Measurements from ENCODE around the gene PTPRT.

PTPRT gene

DNA sequence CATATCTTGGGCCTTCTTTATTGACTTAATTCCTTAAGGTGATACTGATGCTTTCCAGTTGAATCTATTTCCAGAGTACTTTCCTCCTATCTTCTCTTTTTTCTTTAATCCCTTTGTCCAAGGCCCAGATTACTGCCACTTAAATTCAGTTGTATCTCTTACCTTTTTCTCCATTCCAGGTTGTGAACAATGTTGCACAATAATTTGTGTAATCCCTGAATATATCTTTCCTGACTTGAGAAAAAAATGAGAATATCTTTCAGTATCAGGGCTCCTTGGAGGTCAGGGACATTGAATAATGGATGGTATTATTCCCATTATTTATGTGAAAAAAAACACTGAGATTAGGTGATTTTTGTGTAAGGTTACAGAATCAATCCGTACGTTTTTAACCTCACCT is 683.3 kb downstream of the PTPRT start:
- no peak for DNase-seq

DNA sequence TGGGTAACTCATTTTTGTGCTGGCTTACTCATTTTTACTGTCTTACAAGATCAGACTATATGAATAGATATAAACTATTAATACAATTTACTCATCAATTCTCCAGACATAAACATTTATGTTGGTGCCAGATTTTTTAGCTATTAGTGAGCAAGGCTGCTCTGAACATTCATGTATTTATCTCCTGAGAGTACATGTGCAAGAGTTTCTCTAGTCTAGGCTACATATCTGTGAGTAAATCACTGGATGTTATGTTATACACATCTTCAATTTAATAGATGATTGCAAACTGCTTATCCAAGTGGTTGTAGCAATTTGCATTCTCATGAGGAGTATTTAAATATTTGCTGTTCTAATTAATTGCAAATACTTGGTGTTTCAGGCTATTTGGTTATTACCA is 687.1 kb downstream of the PTPRT start:
- no peak for DNase-seq

DNA sequence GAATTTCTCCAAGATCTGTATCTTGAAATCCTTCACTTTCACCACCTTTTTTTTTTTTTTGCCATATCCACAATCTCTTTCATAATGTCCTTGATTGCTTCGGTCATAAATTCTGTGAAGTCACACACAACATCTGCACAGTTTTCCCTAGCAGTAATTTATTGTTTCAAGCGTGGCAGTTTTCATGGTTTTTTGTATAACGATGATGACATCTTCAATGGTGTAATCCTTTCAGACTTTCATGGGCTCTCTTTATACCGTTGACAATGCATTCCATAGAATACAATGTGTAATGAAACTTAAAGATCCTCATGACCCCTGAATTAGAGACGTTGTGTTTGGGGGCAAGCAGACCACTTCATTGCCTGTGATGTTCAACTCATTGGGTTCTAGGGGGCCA is 693.1 kb downstream of the PTPRT start:
- DNase-seq: no peak

DNA sequence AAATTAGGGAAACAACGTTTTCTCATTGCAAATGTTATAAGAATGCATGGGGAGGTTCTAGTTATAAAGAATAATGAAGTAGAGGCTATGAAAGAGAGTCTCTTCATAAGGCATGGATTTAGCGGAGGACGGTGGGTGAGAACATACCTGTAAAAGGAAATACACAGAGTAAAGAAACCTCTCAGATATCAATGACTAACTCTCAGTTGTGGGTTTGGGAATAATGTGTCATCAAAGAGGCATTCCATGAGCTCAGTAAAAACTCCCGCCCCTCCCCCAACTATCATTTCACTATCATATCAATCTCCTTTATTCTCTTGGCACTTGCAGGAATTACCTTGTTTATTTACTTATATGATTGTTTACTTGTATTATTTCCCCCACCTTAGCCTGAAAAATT is 695.4 kb downstream of the PTPRT start:
- DNase-seq: no peak

DNA sequence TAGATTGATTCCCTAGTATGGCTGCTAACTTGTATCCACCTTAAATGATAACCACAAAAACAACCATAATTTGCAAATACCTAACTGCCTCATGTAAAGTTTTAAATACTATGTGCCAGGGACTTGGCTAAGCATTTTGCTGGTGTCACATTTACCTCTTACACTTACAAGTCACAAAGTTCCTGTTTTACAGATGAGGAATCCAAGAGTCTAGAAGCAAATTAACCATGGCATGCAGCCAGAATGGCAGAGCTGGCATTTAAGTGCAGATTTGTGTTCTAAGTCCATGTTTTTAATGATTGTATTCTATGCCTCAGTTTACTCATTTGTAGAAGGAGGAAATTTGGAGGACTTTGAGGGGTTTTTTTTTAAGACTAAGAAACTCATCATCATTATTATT is 696.7 kb downstream of the PTPRT start:
- no peak for DNase-seq

DNA sequence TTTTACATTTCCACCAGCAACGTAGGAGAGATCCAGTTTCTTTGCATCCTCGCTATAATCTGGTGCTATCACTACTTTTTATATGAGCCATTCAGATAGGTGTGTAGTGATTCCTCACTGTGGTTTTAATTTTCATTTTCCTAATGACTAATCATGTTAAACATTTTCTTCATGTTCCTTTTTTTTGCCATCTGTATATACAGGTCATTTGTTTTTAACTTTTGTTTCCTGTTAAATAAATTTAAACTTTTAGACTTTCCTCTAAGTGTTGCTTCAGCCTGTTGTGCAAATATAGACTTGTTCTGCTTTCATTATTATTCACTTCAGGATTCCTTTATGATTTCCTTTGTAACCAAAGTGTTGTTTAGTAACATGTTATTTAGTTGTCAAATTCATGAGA is 697.4 kb downstream of the PTPRT start:
- no peak for DNase-seq

DNA sequence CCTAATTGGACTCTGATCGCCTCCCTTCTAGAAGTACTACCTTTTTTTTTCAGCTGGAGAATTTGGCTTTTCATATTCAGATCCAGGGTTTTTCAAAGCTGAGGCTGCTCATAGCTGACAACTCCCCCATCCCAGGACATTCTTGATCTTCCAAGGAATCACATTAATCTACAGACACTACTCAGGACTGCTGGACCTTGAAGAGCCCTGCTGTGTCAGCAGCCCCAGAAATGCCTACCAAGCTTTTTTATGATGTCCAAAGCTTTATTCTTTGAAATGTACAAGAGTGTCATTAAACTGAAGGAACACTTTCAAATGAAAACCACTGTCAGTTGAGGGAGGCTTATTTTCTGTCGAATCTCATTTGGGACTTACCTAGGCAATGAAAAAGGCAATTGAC is 704.1 kb downstream of the PTPRT start:
- DNase-seq: no peak

DNA sequence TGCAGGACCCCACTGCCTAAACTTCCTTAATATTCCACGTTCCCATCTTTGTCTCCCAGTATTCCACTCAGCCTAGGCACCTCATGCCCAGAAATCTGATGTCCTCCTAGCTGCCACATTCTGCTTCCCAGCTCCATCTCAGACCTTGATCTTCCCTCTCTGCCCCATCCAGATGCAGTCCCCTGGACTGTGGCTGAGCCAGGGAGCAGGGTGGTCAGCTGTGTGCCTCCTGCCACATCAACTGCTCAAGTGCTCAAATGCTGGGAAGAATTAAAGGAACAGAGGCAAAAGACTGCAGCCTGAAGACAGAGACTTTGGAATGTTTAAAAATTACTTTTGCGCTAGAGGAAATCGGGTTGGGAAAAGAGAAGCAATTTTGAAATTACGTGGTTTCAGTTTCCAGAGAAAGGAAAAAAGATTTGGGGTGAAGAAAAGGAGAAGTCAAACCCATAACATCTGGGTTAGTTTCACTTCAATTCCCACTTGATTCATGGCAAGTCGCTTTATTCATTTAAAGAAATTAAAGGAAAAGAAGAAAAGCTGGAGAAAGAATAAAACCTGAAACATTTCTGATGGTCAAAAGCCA is 704.8 kb downstream of the PTPRT start:
- no peak for DNase-seq

DNA sequence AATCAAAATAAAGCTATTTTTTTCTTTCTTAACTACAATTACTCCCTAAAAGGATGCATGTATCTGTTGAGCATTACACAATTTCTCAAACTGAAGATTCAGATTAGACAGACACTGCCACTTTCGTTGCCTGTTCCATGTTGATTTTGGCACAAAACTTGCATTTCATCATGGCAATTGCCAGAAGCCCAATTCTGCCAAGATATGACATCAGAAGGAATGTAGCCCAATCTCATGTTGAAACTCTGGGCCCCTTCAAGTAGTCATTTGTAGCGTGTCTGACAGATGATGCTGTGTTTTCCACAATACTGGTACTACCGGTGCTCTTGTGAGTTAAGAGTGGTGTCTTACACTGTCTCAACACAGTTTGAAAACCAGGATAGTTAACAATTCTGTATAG is 705.4 kb downstream of the PTPRT start:
- no peak for DNase-seq

DNA sequence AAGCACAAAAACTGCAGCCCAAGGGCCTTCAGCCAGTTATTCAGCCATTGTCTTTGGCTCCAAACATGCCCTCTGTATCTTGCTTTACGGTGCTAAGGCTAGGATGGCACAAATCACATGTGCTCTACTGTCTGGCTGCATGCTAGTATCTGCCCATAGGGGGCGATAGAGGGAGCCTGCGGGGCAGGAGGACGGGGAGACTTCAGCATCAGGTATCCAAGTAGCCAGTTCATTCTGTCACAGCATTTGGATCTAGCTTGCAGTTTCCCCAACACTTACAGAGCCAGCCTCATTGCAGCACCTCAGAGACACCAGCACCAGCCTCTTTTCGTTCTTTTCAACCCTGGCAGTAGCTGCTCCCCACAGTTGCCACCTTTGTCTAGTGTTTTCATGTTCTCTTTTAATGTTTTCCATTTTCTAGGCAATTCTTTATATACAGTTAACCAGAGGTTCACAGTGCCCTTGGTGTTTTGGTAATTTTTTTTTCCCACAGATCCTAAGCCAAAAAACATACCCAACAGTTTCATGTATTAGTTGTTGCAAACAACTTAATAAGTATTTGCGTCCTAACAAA is 705.9 kb downstream of the PTPRT start:
- peak; percentile 14 for DNase-seq

DNA sequence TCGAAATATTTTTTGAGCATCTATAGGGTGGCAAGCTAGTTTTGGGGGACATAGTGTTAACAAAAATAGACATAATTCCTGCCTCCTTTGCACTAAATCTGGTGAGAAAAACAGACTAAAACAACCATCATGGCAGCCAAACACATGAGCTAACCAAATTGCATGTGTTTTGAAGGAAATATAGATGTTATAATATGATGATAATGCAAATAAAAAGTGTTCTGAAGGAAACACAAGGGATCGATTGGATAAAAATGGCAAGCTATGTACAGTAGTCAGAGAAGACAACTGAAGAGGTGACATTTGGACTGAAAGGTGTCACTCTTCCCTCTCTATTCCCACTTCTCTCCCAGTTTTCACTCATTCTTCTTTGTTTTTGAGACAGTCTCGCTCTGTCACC is 706.9 kb downstream of the PTPRT start:
- DNase-seq: no peak

DNA sequence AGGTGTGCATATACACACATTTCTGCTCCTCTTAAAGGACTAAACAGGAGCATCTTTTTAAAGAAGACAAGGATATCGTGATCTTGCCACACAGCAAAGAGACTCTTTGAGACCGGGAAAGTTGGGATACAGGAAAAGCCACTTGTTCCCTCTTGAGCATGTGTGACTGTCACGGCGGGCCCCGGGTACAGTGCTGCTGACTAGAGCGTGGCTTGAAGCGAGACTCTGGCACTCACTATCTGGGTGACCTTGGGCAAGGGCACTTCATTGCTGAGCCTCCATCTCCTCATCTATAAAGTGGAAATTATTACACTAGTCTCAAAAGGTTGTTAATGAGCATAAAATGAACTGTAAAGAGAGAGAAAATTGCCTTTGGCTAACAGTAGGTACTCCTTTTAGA is 713.9 kb downstream of the PTPRT start:
- DNase-seq: no peak

DNA sequence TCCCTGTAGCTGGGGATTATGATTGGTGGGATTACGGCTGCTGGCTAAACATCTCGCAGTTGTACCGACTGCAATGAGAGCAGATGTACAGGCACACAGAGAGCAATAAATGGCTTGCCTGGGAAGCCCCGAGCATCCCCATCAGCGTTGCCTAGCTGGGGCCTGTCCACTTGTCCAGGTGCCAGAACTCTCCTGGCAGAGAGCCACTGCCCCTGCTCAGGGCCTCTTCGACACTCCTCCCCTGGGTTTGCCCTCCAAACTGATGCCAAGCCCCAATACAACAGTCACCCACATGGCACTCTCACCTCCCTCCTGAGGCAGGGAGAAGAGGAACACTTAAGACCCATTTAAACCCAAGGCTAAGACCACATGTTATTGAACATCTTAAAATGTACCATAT is 715.1 kb downstream of the PTPRT start:
- DNase-seq: no peak

DNA sequence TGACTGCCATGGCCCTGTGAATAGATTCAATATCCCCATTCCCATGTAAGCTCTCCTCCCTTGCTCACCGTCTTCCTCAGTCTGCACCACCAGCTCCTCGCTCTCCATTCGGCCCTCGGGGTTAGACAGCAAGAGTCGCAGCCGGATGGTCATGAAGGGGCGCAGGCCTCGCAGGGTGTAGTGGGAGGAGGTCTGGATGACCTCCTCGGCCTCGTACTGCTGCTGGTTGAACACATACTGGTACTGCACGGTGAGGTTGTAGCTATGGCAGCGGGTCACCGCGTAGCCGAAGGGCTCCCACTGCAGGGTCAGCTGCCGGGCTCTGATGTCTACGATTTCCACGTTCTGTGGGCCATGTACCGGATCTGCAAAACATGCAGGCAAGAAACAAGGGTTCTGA is 717.5 kb downstream of the PTPRT start:
- DNase-seq: no peak

DNA sequence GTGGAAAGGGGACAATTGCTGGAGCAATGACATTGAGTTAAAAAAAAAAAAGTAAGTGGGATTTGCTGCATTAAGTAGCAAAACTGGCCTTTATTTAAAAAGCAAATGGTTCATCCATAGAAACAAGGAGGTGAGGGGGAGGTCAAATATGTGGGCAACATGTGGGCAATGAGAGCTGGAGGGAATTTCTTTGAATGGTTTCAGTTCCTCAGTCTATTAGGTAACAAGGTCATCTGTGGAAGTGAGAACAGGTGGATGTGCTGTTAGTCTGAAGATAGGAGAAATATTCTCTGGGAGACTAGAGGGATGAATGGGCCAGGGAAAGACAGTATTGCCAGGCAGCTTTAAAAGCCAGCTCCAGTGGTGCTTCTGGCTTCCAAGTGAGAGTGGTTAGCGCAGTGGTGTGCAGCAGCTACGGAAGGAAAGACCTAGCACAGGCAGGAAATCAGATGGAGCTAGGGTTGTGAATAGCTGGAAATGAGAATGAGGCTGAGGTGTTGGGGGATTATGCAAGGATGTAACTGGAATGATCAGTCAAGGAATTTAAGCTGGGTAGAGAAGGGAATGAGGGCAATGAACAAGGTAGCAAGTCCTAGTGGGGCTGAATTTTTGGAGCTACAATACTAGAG is 727.6 kb downstream of the PTPRT start:
- DNase-seq: no peak

DNA sequence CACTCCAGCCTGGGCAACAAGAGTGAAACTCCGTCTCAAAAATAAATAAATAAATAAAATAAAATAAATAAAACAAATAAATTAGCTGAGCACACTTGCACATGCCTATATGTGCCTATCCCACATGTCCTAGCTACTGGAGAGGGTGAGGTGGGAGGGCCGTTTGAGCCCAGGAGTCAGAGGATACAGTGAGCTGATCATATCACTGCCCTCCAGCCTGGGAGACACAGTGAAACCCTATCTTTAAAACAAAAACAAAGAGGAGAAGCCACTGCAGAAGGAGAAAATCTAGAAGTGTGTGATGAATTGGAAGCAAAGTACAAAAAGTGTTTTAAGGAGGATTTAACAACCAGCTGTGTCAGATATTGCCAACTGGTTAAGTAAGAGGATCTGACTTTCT is 728.4 kb downstream of the PTPRT start:
- DNase-seq: no peak

DNA sequence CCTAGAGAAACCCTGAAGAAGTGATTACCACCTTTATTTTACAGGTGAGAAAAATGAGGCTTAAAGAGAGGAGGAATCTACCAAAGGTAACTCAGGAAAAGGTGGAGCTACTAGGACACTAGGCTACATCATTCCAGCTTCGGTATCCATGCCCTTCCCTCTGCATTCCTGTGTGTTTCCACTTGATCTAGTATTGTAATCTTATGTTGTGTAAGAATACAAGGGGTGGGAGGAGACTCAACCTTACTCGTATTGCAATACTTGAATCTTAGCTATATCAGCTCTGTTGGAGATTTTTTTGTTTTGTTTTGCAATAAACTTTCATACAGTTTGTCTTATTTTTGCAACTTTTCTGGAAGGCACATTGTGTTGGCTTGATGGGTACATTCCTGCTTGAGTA is 742.4 kb downstream of the PTPRT start:
- no peak for DNase-seq

DNA sequence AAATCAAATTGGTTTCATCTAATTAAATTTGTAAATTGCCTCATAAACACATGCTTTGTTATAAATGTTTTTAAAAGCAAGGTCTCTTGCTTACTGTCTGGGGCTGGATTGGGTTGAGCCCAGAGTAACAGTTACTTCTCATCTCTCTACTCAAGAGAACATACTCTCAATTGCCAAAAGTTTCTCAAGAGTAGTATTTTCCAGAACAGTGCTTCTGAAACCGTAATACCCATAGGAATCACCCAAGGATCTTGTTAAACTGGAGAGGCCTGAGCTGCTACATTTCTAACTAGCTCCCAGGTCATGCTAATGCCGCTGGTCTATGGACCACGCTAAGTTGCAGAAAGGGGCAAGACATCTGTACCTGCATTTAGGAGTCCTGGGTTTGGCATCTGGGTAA is 744.9 kb downstream of the PTPRT start:
- no peak for DNase-seq

DNA sequence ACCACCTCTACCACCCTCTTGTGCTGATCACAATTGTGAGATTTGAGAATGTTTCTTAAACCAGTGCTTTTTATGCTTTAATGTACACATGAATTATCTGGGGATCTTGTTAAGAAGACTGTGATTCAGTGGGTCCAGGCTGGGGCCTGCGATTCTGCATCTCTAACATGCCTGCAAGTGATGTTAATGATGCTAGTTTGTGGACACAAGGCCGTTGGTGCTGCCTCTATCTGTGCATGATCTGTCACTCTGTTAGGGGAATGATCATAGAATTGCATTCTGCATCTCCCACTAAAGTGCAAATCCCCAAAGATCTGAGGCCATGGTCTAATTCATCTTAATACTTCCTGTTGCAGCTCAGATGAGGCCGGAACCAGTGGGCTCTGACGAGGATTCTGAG is 746.5 kb downstream of the PTPRT start:
- no peak for DNase-seq

DNA sequence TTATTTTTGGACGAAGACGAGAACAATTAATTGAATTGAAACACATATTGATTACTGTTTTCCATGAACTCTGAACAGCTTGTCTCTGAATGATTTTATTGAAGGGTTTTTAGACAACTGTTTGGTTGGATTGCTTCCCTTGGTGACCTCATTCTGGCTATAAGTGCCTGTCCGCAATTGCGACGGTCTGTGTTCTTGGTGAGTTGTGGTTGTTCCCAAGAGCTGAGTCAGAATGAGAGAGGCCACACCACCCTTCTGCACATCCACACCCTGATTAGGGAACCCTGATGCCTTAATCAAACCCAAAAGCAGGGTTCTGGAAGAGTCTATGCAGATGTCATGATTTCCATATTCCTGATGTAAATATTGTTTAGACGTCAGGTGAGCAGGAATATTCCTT is 747.0 kb downstream of the PTPRT start:
- no peak for DNase-seq

DNA sequence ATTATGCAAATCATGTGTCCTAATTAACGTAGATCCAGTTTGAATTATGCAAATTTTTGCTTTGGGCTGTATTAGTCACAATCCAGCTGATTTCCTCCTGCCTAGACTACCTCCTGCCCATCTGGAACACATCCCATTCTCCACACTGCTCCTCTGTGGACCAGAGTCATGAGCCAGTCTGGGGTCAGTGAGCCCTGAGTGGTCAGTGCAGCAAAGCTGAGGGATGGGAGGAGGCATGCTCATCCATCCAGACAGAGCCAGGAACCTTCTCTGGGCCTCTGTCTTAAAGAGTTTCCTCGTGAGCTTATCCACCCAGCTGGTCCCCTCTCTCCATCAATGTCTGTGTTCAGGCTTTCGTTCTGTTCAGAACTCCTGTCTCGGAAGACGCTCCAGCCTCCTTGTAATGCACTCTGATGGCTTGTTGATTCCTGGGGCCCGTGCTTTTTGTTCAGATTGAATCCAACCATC is 747.8 kb downstream of the PTPRT start:
- DNase-seq: no peak

DNA sequence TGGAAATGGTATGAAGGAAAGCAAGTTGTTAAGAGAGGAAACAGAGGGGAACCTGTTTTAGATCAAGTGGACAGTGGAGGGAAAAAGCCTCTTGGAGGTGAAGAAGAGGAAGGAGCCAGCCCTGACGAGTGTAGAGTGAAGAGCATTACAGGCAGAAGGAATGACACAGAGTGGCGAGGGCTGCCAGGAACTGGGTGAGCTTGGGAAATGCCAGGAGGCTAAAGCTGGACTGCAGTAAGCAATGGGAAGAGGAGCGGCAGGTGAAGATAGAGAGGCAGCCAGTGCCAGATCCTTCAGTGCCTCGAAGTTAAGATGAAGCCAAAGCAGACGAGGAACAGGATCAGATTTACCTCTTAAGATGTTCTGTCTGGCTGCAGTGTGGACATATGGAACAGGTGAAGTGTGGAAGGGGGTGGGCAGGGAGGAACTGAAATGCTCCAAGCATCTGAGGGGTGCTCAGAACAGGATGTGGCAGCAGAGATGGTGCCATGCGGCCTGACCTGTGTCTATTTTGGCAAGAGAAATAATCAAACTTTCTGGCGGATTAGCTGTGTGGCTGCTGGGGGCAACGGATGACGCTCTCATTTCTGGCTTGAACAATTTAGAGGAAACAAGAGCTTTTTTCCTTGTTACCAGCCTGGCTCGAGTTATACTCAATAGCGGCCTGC is 748.4 kb downstream of the PTPRT start:
- no peak for DNase-seq

DNA sequence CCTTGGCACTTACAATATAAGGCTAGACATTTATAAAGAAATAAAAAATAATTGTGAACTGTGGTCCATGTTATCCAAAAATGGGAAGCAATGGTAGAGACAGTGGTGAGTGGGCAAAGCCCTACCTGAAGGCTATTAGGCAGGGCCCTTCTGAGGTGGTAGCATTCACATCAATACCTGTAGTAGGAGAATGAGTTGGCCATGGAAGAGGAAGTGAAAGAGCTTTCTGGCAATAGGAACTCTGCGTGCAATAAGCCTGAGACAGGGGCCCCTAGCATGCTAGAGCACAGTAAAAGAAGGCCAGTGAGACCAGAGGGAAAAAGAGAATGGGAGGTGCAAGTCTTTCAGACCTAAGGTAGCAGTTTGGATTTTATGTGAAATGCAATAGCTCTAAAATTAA is 754.5 kb downstream of the PTPRT start:
- no peak for DNase-seq
